Kasumi-1 (cell line): Measurements from ENCODE around the gene CDH4.

ENCODE experiments used
- DNase-seq, 2 experiments: peaks; one replicate each; lab custom pipeline; 2025; lab: John Stamatoyannopoulos, UW

CDH4 gene

GRCh38 chr20:61821735-61822134 lies 569.7 kb downstream of the CDH4 start:
- DNase-seq, result no peak

GRCh38 chr20:61822396-61822795 lies 570.3 kb downstream of the CDH4 start:
- DNase-seq, result no peak

- DNase-seq, result no peak
Observed at GRCh38 chr20:61823242-61823641, 571.2 kb downstream of the CDH4 start.

GRCh38 chr20:61828891-61829290 lies 576.8 kb downstream of the CDH4 start:
- no peak for DNase-seq

- DNase-seq, result no peak
Observed at GRCh38 chr20:61829526-61829925, 577.5 kb downstream of the CDH4 start.

- DNase-seq, result no peak
Observed at GRCh38 chr20:61830241-61830930, 578.3 kb downstream of the CDH4 start.

GRCh38 chr20:61830991-61831390 lies 578.9 kb downstream of the CDH4 start:
- DNase-seq, result no peak

GRCh38 chr20:61832181-61832580 lies 580.1 kb downstream of the CDH4 start:
- no peak for DNase-seq

- DNase-seq, result no peak
Observed at GRCh38 chr20:61833807-61834610, 581.9 kb downstream of the CDH4 start.

GRCh38 chr20:61835301-61835700 lies 583.2 kb downstream of the CDH4 start:
- DNase-seq, result no peak

GRCh38 chr20:61835791-61836350 lies 583.8 kb downstream of the CDH4 start:
- DNase-seq, result no peak

GRCh38 chr20:61837200-61837599 lies 585.1 kb downstream of the CDH4 start:
- no peak for DNase-seq

- no peak for DNase-seq
Observed at GRCh38 chr20:61839223-61839911, 587.3 kb downstream of the CDH4 start.

- no peak for DNase-seq
Observed at GRCh38 chr20:61839912-61840778, 588.1 kb downstream of the CDH4 start.

GRCh38 chr20:61840779-61841455 lies 588.9 kb downstream of the CDH4 start:
- no peak for DNase-seq

- DNase-seq, result no peak
Observed at GRCh38 chr20:61841551-61841950, 589.5 kb downstream of the CDH4 start.

- no peak for DNase-seq
Observed at GRCh38 chr20:61841966-61842365, 589.9 kb downstream of the CDH4 start.

- no peak for DNase-seq
Observed at GRCh38 chr20:61844621-61845020, 592.6 kb downstream of the CDH4 start.

GRCh38 chr20:61845233-61845671 lies 593.2 kb downstream of the CDH4 start:
- no peak for DNase-seq

- DNase-seq, result no peak
Observed at GRCh38 chr20:61846074-61846473, 594.0 kb downstream of the CDH4 start.
